Transverse colon (tissue), 4 donors: ENCODE data around the gene NKG7. TPM values are rescaled to one million over a fixed set of nuclear protein-coding genes. Genes with fewer than 3 reads are reported as not detected.
"Not testable (repeated sequence)": the region's sequence is repeated elsewhere in the genome, so short reads cannot be mapped to it uniquely, and the experiment has no call there.

Source experiments
- DNase-seq: peaks from one replicate; pipeline ENCODE4 v3.0.0-alpha.2; 2019
- H3K27ac ChIP-seq, 4 donors: fragments of 200-600 bp; sonication (generic); 2 replicates each; pipeline ENCODE4 v1.5.1; 2016 to 2018; ENCODE audit warnings: inconsistent platforms in 4 of 4
- H3K27me3 ChIP-seq: fragments of 200-600 bp; sonication (generic); 2 replicates; pipeline ENCODE4 v1.5.1; 2017; ENCODE audit warnings: inconsistent platforms
- H3K36me3 ChIP-seq, 4 donors: fragments of 200-600 bp; sonication (generic); 2 replicates each; pipeline ENCODE4 v1.5.1; 2017 to 2019; ENCODE audit warnings: inconsistent platforms in 4 of 4
- H3K4me1 ChIP-seq, 4 donors: fragments of 200-600 bp; sonication (generic); 2 replicates each; pipeline ENCODE4 v1.5.1; 2017 to 2020; ENCODE audit warnings: inconsistent platforms in 4 of 4
- H3K4me3 ChIP-seq, 4 donors: fragments of 200-600 bp; sonication (generic); 1 replicate in 1 of 4; 2 replicates in 3 of 4; pipeline versions ENCODE4 v1.5.1 to v1.6.1; 2017 to 2019; ENCODE audit warnings: inconsistent platforms in 4 of 4
- H3K9me3 ChIP-seq, 2 donors: fragments of 200-600 bp; sonication (generic); 2 replicates each; pipeline ENCODE4 v1.5.1; 2017 to 2019; ENCODE audit warnings: inconsistent platforms in 2 of 2
- EP300 ChIP-seq: sonication (generic); formaldehyde crosslinking; IDR thresholded peaks from one replicate; pipeline ENCODE4 v1.6.1; 2017; ENCODE audit warnings: antibody characterized with exemption, low read depth
- POLR2A ChIP-seq: fragments of 450-650 bp; IDR thresholded peaks from one replicate; pipeline ENCODE4 v1.6.1; 2016; ENCODE audit warnings: antibody characterized with exemption, mild to moderate bottlenecking, moderate library complexity
- POLR2AphosphoS5 ChIP-seq, 3 donors: sonication (generic); formaldehyde crosslinking; IDR thresholded peaks; one replicate each; pipeline ENCODE4 v1.6.1; 2016; ENCODE audit warnings: antibody characterized with exemption in 3 of 3
- WGBS, 2 donors: methylation state at CpG; one replicate each; pipeline ENCODE4 v1.1.5; 2018; ENCODE audit warnings: low coverage in 1 of 2; 5-methylcytosine and 5-hydroxymethylcytosine counted together
- in situ Hi-C, 4 donors: fragments of 200-750 bp; cut with MboI; loops; one replicate each; pipeline versions ENCODE4 v1.15.0 to v1.15.1; 2017; ENCODE audit warnings: low sequenced_read_pairs in 3 of 4, low pct_ligation_motif_present in 1 of 4, low pct_unique_long_range_greater_than_20kb in 1 of 4
- intact Hi-C: fragments of 100-400 bp; cut with DNase I; formaldehyde crosslinking; loops from one replicate; pipeline ENCODE4 v1.15.1; 2023; ENCODE audit warnings: low total_unique reads
- total RNA-seq, 4 donors: library from RNA; depleted of rRNA; stranded (reverse); fragments of >200 nt; gene quantifications; one replicate each; pipeline ENCODE4 v1.1.0, GENCODE V29; 2016
- TF ChIP-seq, protein P1 (sequence below), 5 experiments: fragments of 200-600 bp in 3 of 5; fragments of 450-650 bp in 2 of 5; sonication (generic) in 3 of 5; IDR thresholded peaks; 1 replicate in 2 of 5; 2 replicates in 3 of 5; pipeline ENCODE4 v1.5.1; 2016 to 2017; ENCODE audit warnings: antibody characterized with exemption in 5 of 5, inconsistent platforms in 3 of 5, mild to moderate bottlenecking in 2 of 5, moderate library complexity in 1 of 5

Gene NKG7
- total RNA-seq, 4 donors from 2014 or later = 1.6 to 3.0 TPM; not detected in 2

DNA sequence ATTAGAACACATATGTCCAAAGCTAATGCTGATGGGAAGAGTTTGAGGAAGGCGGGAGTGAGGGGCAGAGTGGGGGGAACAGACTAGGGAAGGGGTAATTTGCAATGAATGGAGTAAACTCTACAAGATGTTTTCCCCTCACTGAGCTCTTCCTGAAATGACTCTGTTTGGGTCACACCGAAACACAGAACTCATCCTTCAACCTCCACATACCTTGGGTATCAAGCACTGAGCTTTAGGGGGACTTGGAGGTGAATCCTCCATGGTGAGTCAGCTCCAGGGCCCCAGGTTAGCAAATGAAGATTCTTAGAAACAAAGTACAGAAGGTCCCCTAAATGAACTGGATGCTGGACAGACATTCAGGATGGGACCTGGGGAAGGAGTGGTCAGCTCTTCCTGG lies 46.3 kb upstream of the NKG7 start:
- H3K9me3 ChIP-seq = no peaks in the 10 kb centered on the region
- H3K36me3 ChIP-seq = no peaks in the 10 kb centered on the region
- TF ChIP-seq POLR2A (no peak), POLR2AphosphoS5 (IDR thresholded peaks at IDR 0.05) (no peak), EP300 (no peak)
- TF ChIP-seq, protein P1, sequence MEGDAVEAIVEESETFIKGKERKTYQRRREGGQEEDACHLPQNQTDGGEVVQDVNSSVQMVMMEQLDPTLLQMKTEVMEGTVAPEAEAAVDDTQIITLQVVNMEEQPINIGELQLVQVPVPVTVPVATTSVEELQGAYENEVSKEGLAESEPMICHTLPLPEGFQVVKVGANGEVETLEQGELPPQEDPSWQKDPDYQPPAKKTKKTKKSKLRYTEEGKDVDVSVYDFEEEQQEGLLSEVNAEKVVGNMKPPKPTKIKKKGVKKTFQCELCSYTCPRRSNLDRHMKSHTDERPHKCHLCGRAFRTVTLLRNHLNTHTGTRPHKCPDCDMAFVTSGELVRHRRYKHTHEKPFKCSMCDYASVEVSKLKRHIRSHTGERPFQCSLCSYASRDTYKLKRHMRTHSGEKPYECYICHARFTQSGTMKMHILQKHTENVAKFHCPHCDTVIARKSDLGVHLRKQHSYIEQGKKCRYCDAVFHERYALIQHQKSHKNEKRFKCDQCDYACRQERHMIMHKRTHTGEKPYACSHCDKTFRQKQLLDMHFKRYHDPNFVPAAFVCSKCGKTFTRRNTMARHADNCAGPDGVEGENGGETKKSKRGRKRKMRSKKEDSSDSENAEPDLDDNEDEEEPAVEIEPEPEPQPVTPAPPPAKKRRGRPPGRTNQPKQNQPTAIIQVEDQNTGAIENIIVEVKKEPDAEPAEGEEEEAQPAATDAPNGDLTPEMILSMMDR (IDR thresholded peaks at IDR 0.05) = no peak
- 68 to 78% methylated on average over 2 of the region's 2 CpGs for WGBS, 2 donors
- peaks cover 18% of the 10 kb centered on the region for H3K27me3 ChIP-seq
- no peaks in the 10 kb centered on the region for H3K4me1 ChIP-seq
- intact Hi-C loops (no loop called here), in situ Hi-C loops (no loop called here)
- no peak for DNase-seq
- no peak overlapping the region for H3K4me3 ChIP-seq
- H3K27ac ChIP-seq = no peak overlapping the region

DNA sequence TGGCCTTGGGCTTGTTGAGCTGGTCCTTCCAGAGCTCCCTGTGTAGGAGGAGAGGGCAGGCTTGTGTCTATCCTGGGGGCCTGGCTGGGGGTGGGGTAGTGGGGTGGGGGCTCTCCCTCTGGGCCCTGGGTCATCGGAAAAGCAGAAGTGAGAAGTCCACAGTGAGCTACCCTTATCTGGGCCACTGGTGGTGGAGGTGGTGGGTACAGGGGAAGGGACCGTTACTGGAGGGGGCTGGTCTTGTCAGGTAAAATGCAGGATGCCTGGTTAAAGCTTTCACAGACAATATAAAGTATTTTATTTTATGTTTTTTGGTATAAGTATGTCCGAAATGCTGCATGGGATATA lies 45.3 kb upstream of the NKG7 start:
- Histone ChIP-seq H3K36me3 (no peaks in the 10 kb centered on the region), H3K4me1 (no peaks in the 10 kb centered on the region), H3K9me3 (no peaks in the 10 kb centered on the region), H3K27ac (peak overlapping the region in 3 of 4 donors; percentile 48 to 51 (median 50)), H3K4me3 (no peak overlapping the region), H3K27me3 (peaks cover 14% of the 10 kb centered on the region)
- TF ChIP-seq, protein P1 (IDR thresholded peaks at IDR 0.05) = no peak
- TF ChIP-seq EP300 = no peak
- no peak for TF ChIP-seq POLR2A
- TF ChIP-seq POLR2AphosphoS5 (IDR thresholded peaks at IDR 0.05) = no peak
- 49 to 63% methylated on average over 2 to 3 of the region's 3 CpGs for WGBS, 2 donors
- in situ Hi-C loops = no loop called here
- intact Hi-C loops = no loop called here
- no peak for DNase-seq

DNA sequence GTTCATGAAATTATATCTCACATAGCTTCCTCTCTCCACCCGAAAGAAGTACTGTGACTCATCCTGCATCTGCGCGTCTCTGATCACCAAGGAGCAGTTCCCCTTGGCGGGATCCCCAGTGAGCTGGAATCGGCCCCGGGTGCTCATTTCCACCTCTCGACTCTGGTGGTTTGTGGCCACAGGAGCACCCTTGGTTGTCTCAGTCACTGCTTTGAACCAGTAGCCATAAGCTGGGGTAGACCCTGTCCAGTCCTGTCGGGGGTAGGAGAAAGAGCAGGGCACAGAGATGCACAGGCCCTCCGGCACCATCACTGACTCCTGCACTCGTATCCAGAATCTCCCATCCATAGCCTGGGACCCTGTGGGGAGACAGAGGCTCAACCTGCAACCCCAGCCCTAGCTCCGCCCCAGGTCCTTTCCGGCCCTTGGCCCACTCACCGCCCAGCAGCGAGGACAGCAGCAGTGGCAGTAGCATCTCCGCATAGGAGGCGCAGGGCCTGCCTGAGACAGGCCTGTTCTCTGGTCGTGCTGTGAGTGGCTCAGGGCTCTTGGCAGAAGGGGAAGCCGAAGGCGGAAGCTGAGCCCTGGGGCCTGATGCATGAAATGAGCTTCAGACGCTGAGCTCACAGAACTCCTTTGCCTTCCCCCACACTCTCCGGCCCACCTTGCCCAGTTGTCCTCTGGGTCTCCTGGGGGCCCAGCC lies 44.8 kb upstream of the NKG7 start, which contains the start of gene SIGLEC10:
Gene SIGLEC10, minus strand, starts transcription at position 536 of the 703 bp plus-strand sequence. Its CDS starts 61 bp downstream, at position 475.
- DNase-seq = peak; percentile 47
- intact Hi-C loops (no loop called here), in situ Hi-C loops (no loop called here)
- H3K27ac ChIP-seq = peak within 1 kb of the TSS in 3 of 4 donors; percentile 48 to 51 (median 50)
- peak within 1 kb of the TSS in 1 of 4 donors; percentile 7 for H3K4me3 ChIP-seq
- peaks cover 14% of the 10 kb centered on the region for H3K27me3 ChIP-seq
- TF ChIP-seq POLR2AphosphoS5 (IDR thresholded peaks at IDR 0.05) (no peak), EP300 (no peak), POLR2A (no peak)
- TF ChIP-seq, protein P1 (IDR thresholded peaks at IDR 0.05) = no peak
- no peaks in the 10 kb centered on the region for H3K9me3 ChIP-seq
- no peaks in the 10 kb centered on the region for H3K36me3 ChIP-seq
- 48% methylated on average over 17 of the region's 21 CpGs; no CpG with 5 or more reads in 1 of the 2 donors for WGBS, 2 donors
- H3K4me1 ChIP-seq = no peaks in the 10 kb centered on the region

DNA sequence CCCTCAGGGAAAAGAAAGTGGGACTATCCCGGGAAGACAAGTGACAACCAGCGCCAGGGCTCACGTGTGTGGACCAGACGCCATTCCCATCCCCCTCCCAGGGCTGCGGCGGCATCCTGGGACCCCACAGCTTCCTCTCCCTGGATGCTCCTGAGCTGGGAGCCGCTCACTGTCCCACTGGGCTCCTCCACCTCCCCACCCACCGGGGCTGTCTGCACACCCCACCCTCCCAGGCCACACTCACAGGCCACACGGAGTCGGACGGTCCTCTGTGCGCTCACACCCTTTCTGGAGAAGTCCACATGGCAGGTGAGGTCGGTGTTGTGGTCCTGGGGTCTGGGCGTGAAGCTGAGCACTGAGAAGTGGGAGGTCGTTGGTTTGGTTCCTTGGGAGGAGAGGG lies 44.0 kb upstream of the NKG7 start:
- H3K9me3 ChIP-seq, H3K4me1 ChIP-seq, in situ Hi-C loops, intact Hi-C loops, H3K36me3 ChIP-seq, H3K4me3 ChIP-seq, DNase-seq: not testable (repeated sequence)
- Histone ChIP-seq H3K27me3 (peaks cover 10% of the 10 kb centered on the region), H3K27ac (peak overlapping the region in 2 of 4 donors; percentile 17 to 50)
- 43% methylated on average over 9 of the region's 15 CpGs; no CpG with 5 or more reads in 1 of the 2 donors for WGBS, 2 donors
